ENCODE results near the gene GOLIM4.
"Not testable (repeated sequence)": the region's sequence is repeated elsewhere in the genome, so short reads cannot be mapped to it uniquely, and the experiment has no call there.

Gene GOLIM4

GRCh38 chr3:168048414-168049330 lies 47.1 kb downstream of the GOLIM4 start:
- no peak for DNase-seq (ENCODE audit: low spot score)

GRCh38 chr3:168047936-168048335 lies 47.8 kb downstream of the GOLIM4 start:
- DNase-seq (ENCODE audit: low spot score) = no peak

GRCh38 chr3:168047190-168047795 lies 48.4 kb downstream of the GOLIM4 start:
- DNase-seq (ENCODE audit: low spot score) = peak; percentile 91

GRCh38 chr3:168044049-168044448 lies 51.7 kb downstream of the GOLIM4 start:
- no peak for DNase-seq (ENCODE audit: low spot score)

DNA sequence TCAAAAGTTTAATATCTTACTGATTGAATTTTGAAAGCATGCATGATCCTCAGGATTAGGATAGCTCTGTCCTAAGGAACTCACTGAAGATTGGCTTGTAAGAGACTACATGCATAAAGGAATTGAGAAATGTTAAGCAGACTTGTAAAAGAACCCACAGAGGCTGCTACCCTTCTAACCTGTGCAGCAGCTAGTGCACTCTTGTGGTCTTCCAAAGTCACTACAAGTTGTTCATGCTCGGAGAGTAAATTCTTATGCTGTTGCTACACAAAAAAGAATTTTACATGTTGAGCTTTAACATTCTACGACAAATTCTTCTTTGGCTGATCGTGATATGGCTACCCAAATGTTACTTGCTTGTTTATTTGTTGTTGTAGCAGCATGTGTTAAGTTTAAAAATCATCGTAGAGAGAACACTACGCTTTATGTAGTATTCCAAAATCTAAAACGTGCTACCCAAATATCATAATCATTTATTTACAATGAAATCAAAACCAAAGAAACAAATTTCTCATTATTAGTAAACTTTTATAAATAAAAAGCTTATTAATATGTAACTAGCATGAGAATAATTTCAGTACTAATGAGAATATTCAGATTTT lies 55.0 kb downstream of the GOLIM4 start:
- DNase-seq (ENCODE audit: low spot score) = peak; percentile 69

- DNase-seq (ENCODE audit: low spot score) = no peak
Observed at GRCh38 chr3:168037020-168037419, 58.7 kb downstream of the GOLIM4 start.

DNA sequence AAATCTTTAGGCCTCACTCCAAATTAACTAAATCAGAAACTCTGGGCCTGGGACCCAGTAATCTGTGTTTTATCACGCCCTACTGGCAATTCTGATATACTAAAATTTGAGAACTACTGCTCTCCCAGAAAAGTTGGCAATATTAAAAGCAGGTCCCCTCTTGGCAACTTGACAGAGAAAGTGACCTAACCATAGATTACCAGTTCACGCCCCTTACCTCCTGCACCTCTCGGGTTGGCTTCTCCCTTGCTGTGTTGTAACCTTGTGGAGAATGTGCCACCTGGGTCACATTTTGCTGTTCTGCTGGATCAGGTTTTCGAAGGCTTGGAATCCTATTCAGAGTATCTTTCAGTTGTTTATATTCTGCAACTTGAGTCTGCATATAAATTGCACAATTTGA lies 59.1 kb downstream of the GOLIM4 start:
- no peak for DNase-seq (ENCODE audit: low spot score)

DNA sequence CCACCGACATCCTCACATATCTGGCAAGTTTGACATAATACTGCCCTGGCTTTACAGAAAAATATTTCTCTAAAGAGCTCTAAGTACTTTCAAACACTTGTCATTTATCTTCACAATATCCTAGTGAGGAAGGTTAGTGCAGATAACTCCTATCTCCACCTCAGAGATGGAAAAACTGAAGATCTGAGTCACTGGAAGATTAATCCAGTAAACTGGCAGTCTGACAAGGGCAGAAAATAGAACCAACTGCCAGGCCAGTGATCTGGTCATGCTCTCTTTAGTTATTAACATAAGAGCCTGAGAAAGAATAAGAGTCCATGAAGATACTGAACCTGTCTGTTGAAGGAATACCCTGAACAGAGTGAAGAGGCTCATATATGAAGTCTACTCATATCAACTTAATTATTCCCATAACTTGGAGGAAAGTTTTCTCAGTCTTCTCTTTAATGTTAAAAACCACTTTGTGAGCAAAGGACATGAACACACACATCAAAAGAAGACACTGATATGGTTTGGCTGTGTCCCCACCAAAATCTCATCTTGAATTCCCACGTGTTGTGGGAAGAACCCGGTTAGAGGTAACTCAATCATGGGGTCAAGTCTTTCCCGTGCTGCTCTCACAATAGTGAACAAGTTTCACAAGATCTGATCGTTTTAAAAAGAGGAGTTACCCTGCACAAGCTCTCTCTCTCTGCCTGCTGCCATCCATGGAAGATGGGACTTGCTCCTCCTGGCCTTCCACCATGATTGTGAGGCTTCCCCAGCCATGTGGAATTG lies 61.4 kb downstream of the GOLIM4 start:
- no peak for DNase-seq (ENCODE audit: low spot score)

GRCh38 chr3:168030577-168030976 lies 65.1 kb downstream of the GOLIM4 start:
- no peak for DNase-seq (ENCODE audit: low spot score)

- DNase-seq (ENCODE audit: low spot score) = no peak
Observed at GRCh38 chr3:168029705-168030104, 66.0 kb downstream of the GOLIM4 start.

DNA sequence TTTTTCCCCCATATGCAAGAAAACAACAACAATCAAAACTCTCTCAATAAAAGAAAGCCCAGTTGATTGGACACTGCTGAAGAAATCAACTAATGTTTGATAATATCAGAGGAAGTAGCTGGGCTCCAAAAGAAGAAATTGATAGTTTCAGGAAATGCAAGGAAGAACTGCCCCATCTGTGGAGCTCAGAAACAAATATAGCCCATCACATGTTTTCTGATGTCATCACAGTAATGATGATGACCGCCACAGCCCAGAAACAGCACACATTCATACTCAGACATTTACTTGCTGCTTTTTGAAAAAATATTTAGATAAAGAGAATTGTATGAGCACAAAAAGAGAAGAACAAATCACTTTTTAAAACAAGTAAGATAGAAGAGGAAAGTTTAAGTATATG lies 67.6 kb downstream of the GOLIM4 start:
- DNase-seq (ENCODE audit: low spot score) = no peak

GRCh38 chr3:168026764-168027163 lies 69.0 kb downstream of the GOLIM4 start:
- DNase-seq (ENCODE audit: low spot score) = no peak

DNA sequence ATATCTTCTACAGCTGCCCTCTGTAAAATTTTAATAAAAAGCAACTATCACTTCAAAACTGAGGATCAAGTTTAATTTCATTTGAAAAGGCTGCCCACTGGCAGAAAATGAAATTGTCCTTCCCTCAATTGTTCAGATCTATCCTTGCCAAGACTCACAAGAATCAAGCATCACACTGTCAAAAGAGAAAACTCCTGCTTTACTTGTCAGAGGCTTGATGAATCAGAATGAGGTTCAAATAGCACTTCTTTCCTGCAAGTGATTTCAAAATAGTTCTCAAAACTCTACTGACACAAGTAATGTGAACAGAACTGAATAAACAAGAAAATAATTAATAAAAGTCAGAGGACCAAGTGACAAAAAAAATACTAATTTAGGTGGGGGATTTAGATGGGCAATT lies 70.6 kb downstream of the GOLIM4 start:
- no peak for DNase-seq (ENCODE audit: low spot score)

DNA sequence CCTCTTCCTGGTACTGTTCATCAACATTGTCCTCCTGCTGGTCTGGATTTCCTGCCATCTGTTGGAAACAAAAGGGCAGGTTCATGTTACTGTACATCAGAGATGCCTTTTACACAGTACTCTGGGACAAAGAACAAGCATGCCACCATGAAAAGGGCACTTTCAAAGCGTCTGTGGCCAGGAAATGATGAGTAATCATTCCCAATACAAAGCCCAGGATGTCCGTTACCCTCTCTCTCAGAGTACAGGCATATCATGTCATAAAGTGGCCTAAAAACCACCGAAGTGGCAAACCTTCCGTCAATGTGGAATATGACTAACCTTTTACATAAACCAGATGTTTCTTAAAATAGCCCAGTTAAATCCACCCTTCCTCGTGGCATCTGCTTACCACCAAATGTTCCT lies 71.2 kb downstream of the GOLIM4 start:
- DNase-seq (ENCODE audit: low spot score) = no peak

GRCh38 chr3:168021737-168022450 lies 73.8 kb downstream of the GOLIM4 start:
- DNase-seq (ENCODE audit: low spot score) = no peak

DNA sequence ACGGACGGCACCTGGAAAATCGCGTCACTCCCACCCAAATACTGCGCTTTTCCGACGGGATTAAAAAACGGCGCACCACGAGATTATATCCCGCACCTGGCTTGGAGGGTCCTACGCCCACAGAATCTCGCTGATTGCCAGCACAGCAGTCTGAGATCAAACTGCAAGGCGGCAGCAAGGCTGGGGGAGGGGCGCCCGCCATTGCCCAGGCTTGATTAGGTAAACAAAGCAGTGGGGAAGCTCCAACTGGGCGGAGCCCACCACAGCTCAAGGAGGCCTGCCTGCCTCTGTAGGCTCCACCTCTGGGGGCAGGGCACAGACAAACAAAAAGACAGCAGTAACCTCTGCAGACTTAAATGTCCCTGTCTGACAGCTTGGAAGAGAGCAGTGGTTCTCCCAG lies 84.4 kb downstream of the GOLIM4 start:
- not testable (repeated sequence) for DNase-seq (ENCODE audit: low spot score)

GRCh38 chr3:168006584-168006983 lies 89.1 kb downstream of the GOLIM4 start:
- DNase-seq (ENCODE audit: low spot score) = no peak

DNA sequence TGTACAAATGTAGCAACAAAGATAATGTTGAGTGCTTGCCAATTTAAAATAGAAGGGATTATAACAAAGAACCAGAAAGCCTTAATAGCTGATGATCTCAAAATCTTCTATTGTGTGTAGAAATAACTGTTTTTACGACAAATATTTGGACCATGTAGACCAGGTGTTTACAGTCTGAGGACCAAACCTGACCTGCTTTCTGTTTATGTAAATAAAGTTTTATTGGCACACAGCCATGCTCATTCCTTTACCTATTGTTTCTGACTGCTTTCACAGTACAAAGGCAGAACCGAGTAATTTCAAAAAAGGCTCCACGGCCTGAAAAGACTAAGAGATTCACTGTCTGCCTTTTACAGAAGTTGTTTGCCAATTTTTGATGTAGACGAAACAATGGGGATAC lies 91.8 kb downstream of the GOLIM4 start:
- no peak for DNase-seq (ENCODE audit: low spot score)

- DNase-seq (ENCODE audit: low spot score) = no peak
Observed at GRCh38 chr3:168002786-168003368, 92.8 kb downstream of the GOLIM4 start.

DNA sequence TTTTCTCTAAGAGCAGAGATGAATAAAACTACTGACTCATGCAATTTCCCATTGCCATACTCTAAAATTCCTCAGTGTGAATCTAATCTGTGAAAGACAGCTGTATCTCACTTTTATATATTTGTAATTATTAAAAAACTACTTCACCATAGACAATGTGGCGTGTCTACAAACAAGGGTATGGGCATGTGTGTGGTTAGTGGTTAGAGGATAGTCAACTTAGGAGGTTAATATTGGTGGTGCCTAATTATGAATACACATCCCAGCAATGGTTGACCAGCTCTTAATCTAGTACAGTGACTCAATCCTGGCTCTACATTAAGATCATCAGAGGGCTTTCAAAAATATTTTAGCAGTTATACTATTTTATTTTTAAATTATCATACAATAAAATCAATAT lies 94.5 kb downstream of the GOLIM4 start:
- no peak for DNase-seq (ENCODE audit: low spot score)

DNA sequence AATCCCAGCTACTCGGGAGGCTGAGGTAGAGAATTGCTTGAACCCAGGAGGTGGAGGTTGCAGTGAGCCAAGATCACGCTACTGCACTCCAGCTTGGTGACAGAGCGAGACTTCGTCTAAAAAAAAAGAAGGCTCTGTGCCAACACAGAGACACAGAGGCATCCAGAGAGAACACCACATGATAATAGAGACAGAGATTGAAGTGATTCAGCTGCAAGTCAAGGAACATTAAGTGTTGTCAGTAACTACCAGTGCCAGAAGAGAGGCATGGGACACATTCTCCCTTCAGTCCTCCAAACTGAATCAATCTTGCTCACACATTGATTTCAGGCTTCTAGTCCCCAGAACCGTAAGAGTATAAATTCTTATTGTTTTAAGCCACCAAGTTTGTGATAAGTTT lies 97.5 kb downstream of the GOLIM4 start:
- DNase-seq (ENCODE audit: low spot score) = no peak
